ENCODE results near the gene XRCC1. TPM values are rescaled to one million over a fixed set of nuclear protein-coding genes. Genes with fewer than 3 reads are reported as not detected.

The XRCC1 gene
- total RNA-seq, 1 donor from 2014 or later: 12.8 TPM

- H3K4me1 ChIP-seq: no peaks in the 10 kb centered on the region
- DNase-seq: no peak
- H3K27ac ChIP-seq (replicated peaks): no peak overlapping the region
- no peak overlapping the region for H3K4me3 ChIP-seq
- H3K9me3 ChIP-seq (replicated peaks): no peaks in the 10 kb centered on the region
- intact Hi-C loops (cut with micrococcal nuclease): no loop called here
- TF ChIP-seq CTCF (IDR thresholded peaks at IDR 0.05; ENCODE audit: borderline replicate concordance): no peak
- H3K36me3 ChIP-seq: peaks cover 65% of the 10 kb centered on the region
- no peaks in the 10 kb centered on the region for H3K27me3 ChIP-seq (ENCODE audit: low read depth)
Measured at GRCh38 chr19:43545981-43546380, 29.3 kb downstream of the XRCC1 start.

GRCh38 chr19:43545276-43545675 is 30.1 kb downstream of the XRCC1 start:
- no peak overlapping the region for H3K4me3 ChIP-seq
- no peak for DNase-seq
- no peaks in the 10 kb centered on the region for H3K27me3 ChIP-seq (ENCODE audit: low read depth)
- intact Hi-C loops (cut with micrococcal nuclease): no loop called here
- peaks cover 66% of the 10 kb centered on the region for H3K36me3 ChIP-seq
- no peaks in the 10 kb centered on the region for H3K4me1 ChIP-seq
- no peaks in the 10 kb centered on the region for H3K9me3 ChIP-seq (replicated peaks)
- no peak overlapping the region for H3K27ac ChIP-seq (replicated peaks)
- TF ChIP-seq CTCF (IDR thresholded peaks at IDR 0.05; ENCODE audit: borderline replicate concordance): no peak

- peaks cover 66% of the 10 kb centered on the region for H3K36me3 ChIP-seq
- H3K27me3 ChIP-seq (ENCODE audit: low read depth): no peaks in the 10 kb centered on the region
- H3K27ac ChIP-seq (replicated peaks): no peak overlapping the region
- H3K4me1 ChIP-seq: no peaks in the 10 kb centered on the region
- peaks cover 6% of the 10 kb centered on the region for H3K9me3 ChIP-seq (replicated peaks)
- no peak for DNase-seq
- intact Hi-C loops (cut with micrococcal nuclease): no loop called here
- no peak for TF ChIP-seq CTCF (IDR thresholded peaks at IDR 0.05; ENCODE audit: borderline replicate concordance)
- no peak overlapping the region for H3K4me3 ChIP-seq
Measured at GRCh38 chr19:43544077-43544476, 31.2 kb downstream of the XRCC1 start.

GRCh38 chr19:43541920-43542650 is 33.2 kb downstream of the XRCC1 start:
- intact Hi-C loops (cut with micrococcal nuclease): no loop called here
- H3K36me3 ChIP-seq: peaks cover 79% of the 10 kb centered on the region
- H3K27me3 ChIP-seq (ENCODE audit: low read depth): no peaks in the 10 kb centered on the region
- no peaks in the 10 kb centered on the region for H3K4me1 ChIP-seq
- TF ChIP-seq CTCF (IDR thresholded peaks at IDR 0.05; ENCODE audit: borderline replicate concordance): no peak
- no peak overlapping the region for H3K4me3 ChIP-seq
- peaks cover 15% of the 10 kb centered on the region for H3K9me3 ChIP-seq (replicated peaks)
- no peak overlapping the region for H3K27ac ChIP-seq (replicated peaks)
- no peak for DNase-seq

GRCh38 chr19:43540381-43540780 is 34.9 kb downstream of the XRCC1 start:
- H3K27me3 ChIP-seq (ENCODE audit: low read depth): no peaks in the 10 kb centered on the region
- H3K4me3 ChIP-seq: no peak overlapping the region
- no peak overlapping the region for H3K27ac ChIP-seq (replicated peaks)
- H3K4me1 ChIP-seq: peaks cover 4% of the 10 kb centered on the region
- DNase-seq: no peak
- intact Hi-C loops (cut with micrococcal nuclease): no loop called here
- H3K9me3 ChIP-seq (replicated peaks): peaks cover 15% of the 10 kb centered on the region
- peaks cover 74% of the 10 kb centered on the region for H3K36me3 ChIP-seq
- TF ChIP-seq CTCF (IDR thresholded peaks at IDR 0.05; ENCODE audit: borderline replicate concordance): no peak
